Upper lobe of left lung (tissue), 4 donors: ENCODE results near the gene TMEM108.

Experiments
- POLR2A ChIP-seq, 4 donors: fragments of 450-650 bp; IDR thresholded peaks; one replicate each; pipeline ENCODE4 v1.5.1; 2016 to 2017; ENCODE audit warnings: antibody characterized with exemption in 4 of 4, mild to moderate bottlenecking in 2 of 4
- POLR2AphosphoS5 ChIP-seq, 2 donors: sonication (generic); formaldehyde crosslinking; IDR thresholded peaks; one replicate each; pipeline ENCODE4 v1.5.1; 2017; ENCODE audit warnings: antibody characterized with exemption in 2 of 2
- TF ChIP-seq, protein P1 (sequence below), 6 experiments: fragments of 450-650 bp in 4 of 6; fragments of 200-600 bp in 2 of 6; sonication (generic) in 2 of 6; IDR thresholded peaks; one replicate each; pipeline ENCODE4 v1.5.1; 2016 to 2019; ENCODE audit warnings: antibody characterized with exemption in 6 of 6

DNA sequence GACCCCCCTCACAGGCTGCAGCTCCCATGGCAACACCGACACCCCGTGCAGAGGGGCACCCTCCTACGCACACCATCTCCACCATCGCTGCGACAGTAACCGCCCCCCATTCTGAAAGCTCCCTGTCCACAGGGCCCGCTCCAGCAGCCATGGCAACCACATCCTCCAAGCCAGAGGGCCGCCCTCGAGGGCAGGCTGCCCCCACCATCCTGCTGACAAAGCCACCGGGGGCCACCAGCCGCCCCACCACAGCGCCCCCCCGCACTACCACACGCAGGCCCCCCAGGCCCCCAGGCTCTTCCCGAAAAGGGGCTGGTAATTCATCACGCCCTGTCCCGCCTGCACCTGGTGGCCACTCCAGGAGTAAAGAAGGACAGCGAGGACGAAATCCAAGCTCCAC is 341.7 kb downstream of the TMEM108 start:
- TF ChIP-seq, protein P1, sequence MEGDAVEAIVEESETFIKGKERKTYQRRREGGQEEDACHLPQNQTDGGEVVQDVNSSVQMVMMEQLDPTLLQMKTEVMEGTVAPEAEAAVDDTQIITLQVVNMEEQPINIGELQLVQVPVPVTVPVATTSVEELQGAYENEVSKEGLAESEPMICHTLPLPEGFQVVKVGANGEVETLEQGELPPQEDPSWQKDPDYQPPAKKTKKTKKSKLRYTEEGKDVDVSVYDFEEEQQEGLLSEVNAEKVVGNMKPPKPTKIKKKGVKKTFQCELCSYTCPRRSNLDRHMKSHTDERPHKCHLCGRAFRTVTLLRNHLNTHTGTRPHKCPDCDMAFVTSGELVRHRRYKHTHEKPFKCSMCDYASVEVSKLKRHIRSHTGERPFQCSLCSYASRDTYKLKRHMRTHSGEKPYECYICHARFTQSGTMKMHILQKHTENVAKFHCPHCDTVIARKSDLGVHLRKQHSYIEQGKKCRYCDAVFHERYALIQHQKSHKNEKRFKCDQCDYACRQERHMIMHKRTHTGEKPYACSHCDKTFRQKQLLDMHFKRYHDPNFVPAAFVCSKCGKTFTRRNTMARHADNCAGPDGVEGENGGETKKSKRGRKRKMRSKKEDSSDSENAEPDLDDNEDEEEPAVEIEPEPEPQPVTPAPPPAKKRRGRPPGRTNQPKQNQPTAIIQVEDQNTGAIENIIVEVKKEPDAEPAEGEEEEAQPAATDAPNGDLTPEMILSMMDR (IDR thresholded peaks at IDR 0.05) = no peak
- no peak for TF ChIP-seq POLR2AphosphoS5 (IDR thresholded peaks at IDR 0.05)
- no peak for TF ChIP-seq POLR2A (IDR thresholded peaks at IDR 0.05)
